ENCODE results near the gene GOLGB1. TPM values are rescaled to one million over a fixed set of nuclear protein-coding genes. Genes with fewer than 3 reads are reported as not detected.

The GOLGB1 gene
- total and polyA plus RNA-seq, 4 donors: 10.1 to 58.8 (median 33.0) TPM

GRCh38 chr3:121794264-121794983 lies 44.9 kb upstream of the GOLGB1 start:
- WGBS: 94% methylated on average over 2 of the region's 2 CpGs
- no peaks in the 10 kb centered on the region for H3K4me1 ChIP-seq (ENCODE audit: control insufficient read depth in 4 of 4, insufficient read depth in 4 of 4, low read length in 3 of 4)
- DNase-seq (ENCODE audit: low spot score): no peak
- H3K9ac ChIP-seq (ENCODE audit: low read depth in 1 of 2, low read length in 2 of 2): no peak overlapping the region
- H3K4me3 ChIP-seq (ENCODE audit: low read depth in 1 of 3, low read length in 3 of 3): no peak overlapping the region
- no peak overlapping the region for H3K27ac ChIP-seq (ENCODE audit: low read depth in 1 of 2, low read length in 2 of 2)
- H3K36me3 ChIP-seq (ENCODE audit: control insufficient read depth in 4 of 4, insufficient read depth in 3 of 4, low read depth in 1 of 4, low read length in 3 of 4): peaks cover 0 to 12% (median 2%) of the 10 kb centered on the region in 4 donors
- H3K9me3 ChIP-seq (ENCODE audit: control insufficient read depth in 4 of 4, low read length in 3 of 4): no peaks in the 10 kb centered on the region
- no peaks in the 10 kb centered on the region for H3K27me3 ChIP-seq (ENCODE audit: control insufficient read depth in 4 of 4, insufficient read depth in 4 of 4, low read length in 3 of 4)
- TF ChIP-seq REST (IDR thresholded peaks at IDR 0.05): no peak
- no peak for TF ChIP-seq JUND (IDR thresholded peaks at IDR 0.05)
- TF ChIP-seq EGR1 (IDR thresholded peaks at IDR 0.05; ENCODE audit: low read depth in 2 of 2): no peak
- no peak for TF ChIP-seq GABPA (IDR thresholded peaks at IDR 0.05 in 1 of 2, conservative IDR thresholded peaks at IDR 0.05 in 1 of 2)
- TF ChIP-seq HNF4A (conservative IDR thresholded peaks at IDR 0.05): no peak
- TF ChIP-seq MAX (IDR thresholded peaks at IDR 0.05): no peak
- TF ChIP-seq TAF1 (conservative IDR thresholded peaks at IDR 0.05): no peak
- no peak for TF ChIP-seq YY1 (IDR thresholded peaks at IDR 0.05)
- TF ChIP-seq SP1 (IDR thresholded peaks at IDR 0.05): no peak
- no peak for TF ChIP-seq ATF3 (IDR thresholded peaks at IDR 0.05)
- TF ChIP-seq RAD21 (IDR thresholded peaks at IDR 0.05): no peak
- no peak for TF ChIP-seq HNF4G (IDR thresholded peaks at IDR 0.05)
- TF ChIP-seq NR2F2 (IDR thresholded peaks at IDR 0.05): no peak
- TF ChIP-seq RXRA (IDR thresholded peaks at IDR 0.05): no peak
- TF ChIP-seq ZBTB33 (IDR thresholded peaks at IDR 0.05): no peak
- no peak for TF ChIP-seq CTCF (IDR thresholded peaks at IDR 0.05; ENCODE audit: low read depth, low read length, missing input control)
- no peak for TF ChIP-seq FOXA2 (IDR thresholded peaks at IDR 0.05)
- TF ChIP-seq FOXA1 (IDR thresholded peaks at IDR 0.05): no peak
